Kidney epithelial cell (primary cell): ENCODE data around the gene TM2D1. TPM values are rescaled to one million over a fixed set of nuclear protein-coding genes. Genes with fewer than 3 reads are reported as not detected.
"Not testable (repeated sequence)": the region's sequence is repeated elsewhere in the genome, so short reads cannot be mapped to it uniquely, and the experiment has no call there.

ENCODE experiments used
- DNase-seq: peaks from one replicate; pipeline ENCODE4 v3.0.0-alpha.2; 2010; ENCODE audit warnings: low read depth
- H3K27me3 ChIP-seq: 2 replicates; pipeline ENCODE4 v1.6.0; 2011; ENCODE audit warnings: low read length; ENCODE audit not compliant: control insufficient read depth, insufficient read depth
- H3K36me3 ChIP-seq: 2 replicates; pipeline ENCODE4 v1.5.1; 2011; ENCODE audit warnings: low read length; ENCODE audit not compliant: control insufficient read depth, insufficient read depth
- H3K4me3 ChIP-seq: 2 replicates; pipeline ENCODE4 v1.5.1; 2011; ENCODE audit warnings: low read depth, mild to moderate bottlenecking, control low read depth, low read length
- total RNA-seq: library from RNA; depleted of rRNA; stranded (reverse); fragments of >200 nt; gene quantifications from 2 replicates; pipeline ENCODE4 v1.2.3, GENCODE V29; 2015
- TF ChIP-seq, protein P1 (sequence below): IDR thresholded peaks from 2 replicates; pipeline ENCODE4 v1.5.1; 2011; ENCODE audit warnings: mild to moderate bottlenecking, moderate library complexity, low read length, control low read depth, inconsistent platforms; ENCODE audit not compliant: insufficient read depth, poor library complexity, severe bottlenecking

Gene TM2D1
- total RNA-seq, 1 donor from 2014 or later = 40.7 TPM

DNA sequence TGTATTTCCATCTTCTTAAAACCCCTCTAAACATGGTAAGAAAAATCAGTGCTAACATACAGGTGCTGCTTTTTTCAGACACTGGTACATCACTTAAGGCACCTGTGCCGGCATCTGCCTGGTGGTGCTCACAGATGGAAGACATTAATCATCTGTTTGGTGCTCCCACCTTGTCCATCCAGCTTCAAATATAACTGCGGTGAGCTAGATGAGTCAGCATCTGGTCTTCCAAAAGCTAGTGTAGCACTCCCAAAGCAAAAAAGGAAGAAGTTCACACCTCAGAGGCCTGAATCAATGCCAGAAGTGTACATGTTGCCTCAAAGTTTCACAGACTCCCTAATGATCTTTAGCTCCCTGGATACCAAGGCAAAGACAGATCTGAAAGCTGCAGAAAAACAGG is 44.4 kb downstream of the TM2D1 start:
- DNase-seq = no peak
- Histone ChIP-seq H3K4me3 (no peak overlapping the region), H3K27me3 (no peaks in the 10 kb centered on the region), H3K36me3 (no peaks in the 10 kb centered on the region)
- TF ChIP-seq, protein P1, sequence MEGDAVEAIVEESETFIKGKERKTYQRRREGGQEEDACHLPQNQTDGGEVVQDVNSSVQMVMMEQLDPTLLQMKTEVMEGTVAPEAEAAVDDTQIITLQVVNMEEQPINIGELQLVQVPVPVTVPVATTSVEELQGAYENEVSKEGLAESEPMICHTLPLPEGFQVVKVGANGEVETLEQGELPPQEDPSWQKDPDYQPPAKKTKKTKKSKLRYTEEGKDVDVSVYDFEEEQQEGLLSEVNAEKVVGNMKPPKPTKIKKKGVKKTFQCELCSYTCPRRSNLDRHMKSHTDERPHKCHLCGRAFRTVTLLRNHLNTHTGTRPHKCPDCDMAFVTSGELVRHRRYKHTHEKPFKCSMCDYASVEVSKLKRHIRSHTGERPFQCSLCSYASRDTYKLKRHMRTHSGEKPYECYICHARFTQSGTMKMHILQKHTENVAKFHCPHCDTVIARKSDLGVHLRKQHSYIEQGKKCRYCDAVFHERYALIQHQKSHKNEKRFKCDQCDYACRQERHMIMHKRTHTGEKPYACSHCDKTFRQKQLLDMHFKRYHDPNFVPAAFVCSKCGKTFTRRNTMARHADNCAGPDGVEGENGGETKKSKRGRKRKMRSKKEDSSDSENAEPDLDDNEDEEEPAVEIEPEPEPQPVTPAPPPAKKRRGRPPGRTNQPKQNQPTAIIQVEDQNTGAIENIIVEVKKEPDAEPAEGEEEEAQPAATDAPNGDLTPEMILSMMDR = no peak

DNA sequence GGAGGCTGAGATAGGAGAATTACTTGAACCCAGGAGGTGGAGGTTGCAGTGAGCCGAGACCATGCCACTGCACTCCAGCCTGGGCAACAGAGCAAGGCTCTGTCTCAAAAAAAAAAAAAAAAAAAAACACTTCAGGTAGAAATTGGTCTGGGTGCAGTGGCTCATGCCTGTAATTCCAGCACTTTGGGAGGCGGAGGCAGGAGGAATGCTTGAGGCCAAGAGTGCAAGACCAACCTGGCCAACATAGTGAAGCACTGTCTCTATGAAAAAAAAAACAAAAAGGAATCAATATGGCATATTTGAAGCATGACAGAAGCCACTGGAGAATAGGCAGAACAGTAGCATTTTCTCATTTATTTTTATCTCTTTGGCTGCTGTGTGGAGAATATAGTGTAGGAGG is 48.1 kb downstream of the TM2D1 start:
- not testable (repeated sequence) for DNase-seq, H3K36me3 ChIP-seq, H3K27me3 ChIP-seq, H3K4me3 ChIP-seq

DNA sequence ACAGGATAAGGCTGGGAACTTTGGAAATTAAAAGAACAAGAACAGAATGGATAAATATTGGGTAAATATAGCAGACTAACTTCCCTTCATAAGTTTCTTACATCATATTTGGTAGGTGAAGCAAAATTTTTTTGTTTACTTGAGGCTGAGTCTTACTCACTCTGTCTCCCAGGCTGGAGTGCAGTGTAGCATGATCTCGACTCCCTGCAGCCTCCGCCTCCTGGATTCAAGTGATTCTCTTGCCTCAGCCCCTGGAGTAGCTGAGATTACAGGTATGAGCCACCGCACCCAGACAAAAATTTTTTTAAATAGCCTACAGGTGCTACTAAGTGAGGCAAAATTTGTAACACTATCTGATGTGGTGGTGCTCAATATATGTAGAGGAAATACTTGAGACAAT is 50.7 kb downstream of the TM2D1 start:
- TF ChIP-seq, protein P1 = no peak
- DNase-seq = no peak
- Histone ChIP-seq H3K27me3 (no peaks in the 10 kb centered on the region), H3K36me3 (no peaks in the 10 kb centered on the region), H3K4me3 (no peak overlapping the region)

DNA sequence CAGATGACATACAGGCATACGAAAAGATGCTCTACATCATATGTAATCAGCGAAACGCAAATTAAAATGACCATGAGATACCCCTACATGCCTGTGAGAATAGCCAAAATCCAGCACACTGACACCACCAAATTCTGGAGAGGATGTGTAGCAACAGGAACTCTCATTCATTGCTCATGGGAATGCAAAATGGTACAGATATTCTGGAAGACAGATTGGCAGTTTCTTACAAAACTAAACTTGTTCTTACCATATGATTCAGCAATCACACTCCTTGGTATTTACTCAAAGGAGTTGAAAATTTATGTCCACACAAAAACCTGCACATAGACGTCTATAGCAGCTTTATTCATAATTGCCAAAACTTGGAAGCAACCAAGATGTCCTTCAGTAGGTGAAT is 52.6 kb downstream of the TM2D1 start:
- Histone ChIP-seq H3K27me3 (no peaks in the 10 kb centered on the region), H3K4me3 (no peak overlapping the region), H3K36me3 (no peaks in the 10 kb centered on the region)
- DNase-seq = no peak
- TF ChIP-seq, protein P1 = no peak

DNA sequence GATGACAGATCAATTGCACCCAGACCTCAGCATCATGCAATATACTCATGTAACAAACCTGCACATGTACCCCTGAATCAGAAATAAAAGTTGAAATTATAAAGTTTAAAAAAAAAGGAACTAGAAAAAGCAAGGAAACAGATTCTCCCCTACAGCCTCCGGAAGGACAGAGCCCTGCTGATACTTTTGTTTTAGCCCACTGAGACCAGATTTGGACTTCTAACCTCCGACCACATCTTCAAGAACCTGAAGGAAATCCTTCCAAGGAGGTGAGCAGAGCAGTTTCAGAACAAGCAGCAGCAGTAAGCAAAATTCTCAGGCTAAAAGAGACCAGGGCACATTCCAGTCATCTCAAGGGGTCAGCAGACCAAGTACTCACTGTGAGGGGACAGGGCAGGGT is 54.5 kb downstream of the TM2D1 start:
- H3K4me3 ChIP-seq = no peak overlapping the region
- no peaks in the 10 kb centered on the region for H3K36me3 ChIP-seq
- TF ChIP-seq, protein P1 = no peak
- DNase-seq = no peak
- H3K27me3 ChIP-seq = no peaks in the 10 kb centered on the region

DNA sequence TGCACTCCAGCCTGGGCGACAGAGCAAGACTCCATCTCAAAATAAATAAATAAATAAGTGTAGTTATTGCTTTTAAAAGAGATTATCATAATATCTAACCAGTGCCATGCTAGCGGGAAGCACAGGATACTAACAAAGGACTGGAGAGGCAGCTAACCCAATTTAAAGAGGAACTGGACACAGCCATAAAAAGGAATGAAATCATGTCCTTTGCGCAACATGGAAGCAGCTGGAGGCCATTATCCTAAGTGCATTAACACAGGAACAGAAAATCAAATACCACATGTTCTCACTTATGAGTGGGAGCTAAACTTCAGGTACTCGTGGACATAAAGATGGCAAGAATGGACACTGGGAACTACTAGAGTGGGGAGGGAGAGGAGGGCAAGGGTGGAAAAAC is 54.9 kb downstream of the TM2D1 start:
- Histone ChIP-seq H3K27me3 (no peaks in the 10 kb centered on the region), H3K36me3 (no peaks in the 10 kb centered on the region), H3K4me3 (no peak overlapping the region)
- DNase-seq = no peak
- TF ChIP-seq, protein P1 = no peak
